ENCODE results near the gene UPK3BL2.
"Not testable (repeated sequence)": the region's sequence is repeated elsewhere in the genome, so short reads cannot be mapped to it uniquely, and the experiment has no call there.

GRCh38 chr7:102527182-102527581 lies 16.3 kb downstream of the UPK3BL2 start:
- not testable (repeated sequence) for TF ChIP-seq CTCF (IDR thresholded peaks at IDR 0.05; ENCODE audit: low read depth, low read length, missing input control); TAF1 (conservative IDR thresholded peaks at IDR 0.05); RAD21 (IDR thresholded peaks at IDR 0.05); JUND (IDR thresholded peaks at IDR 0.05); SP1 (IDR thresholded peaks at IDR 0.05)

Data from liver (tissue), 3 donors.